NT2/D1 (cell line): ENCODE data around the gene IL1F10.

Experiments
- DNase-seq: peaks from one replicate; pipeline ENCODE4 v3.0.0-alpha.2; 2011; ENCODE audit warnings: low read depth, low spot score
- H3K27me3 ChIP-seq: 2 replicates; pipeline ENCODE4 v1.6.0; 2011; ENCODE audit warnings: mild to moderate bottlenecking; ENCODE audit not compliant: insufficient read length, insufficient read depth
- H3K36me3 ChIP-seq: 2 replicates; pipeline ENCODE4 v1.6.1; 2011; ENCODE audit warnings: mild to moderate bottlenecking, low read length, mixed read lengths; ENCODE audit not compliant: insufficient read depth, insufficient read length
- H3K4me1 ChIP-seq: 2 replicates; pipeline ENCODE4 v1.5.1; 2011; ENCODE audit not compliant: insufficient read depth, insufficient read length
- H3K4me3 ChIP-seq: 2 replicates; pipeline ENCODE4 v1.5.1; 2011; ENCODE audit warnings: low read depth; ENCODE audit not compliant: insufficient read length
- H3K9ac ChIP-seq: 2 replicates; pipeline ENCODE4 v1.6.0; 2011; ENCODE audit warnings: low read depth; ENCODE audit not compliant: insufficient read length
- H3K9me3 ChIP-seq: 2 replicates; pipeline ENCODE4 v1.5.1; 2011; ENCODE audit warnings: mild to moderate bottlenecking, low read length; ENCODE audit not compliant: insufficient read depth
- SUZ12 ChIP-seq: IDR thresholded peaks from 2 replicates; pipeline ENCODE4 v1.6.1; 2011; ENCODE audit not compliant: insufficient read length, insufficient read depth; ENCODE audit errors: extremely low read depth
- YY1 ChIP-seq: IDR thresholded peaks from 2 replicates; pipeline ENCODE4 v1.6.1; 2011; ENCODE audit not compliant: insufficient read length, insufficient read depth
- ZNF274 ChIP-seq: IDR thresholded peaks from 2 replicates; pipeline ENCODE4 v1.6.1; 2011; ENCODE audit warnings: mild to moderate bottlenecking, low read depth, low read length

The IL1F10 gene

GRCh38 chr2:113103277-113103676 is 35.5 kb downstream of the IL1F10 start:
- Histone ChIP-seq H3K4me3 (no peak overlapping the region), H3K9ac (no peak overlapping the region), H3K36me3 (no peaks in the 10 kb centered on the region), H3K9me3 (0 out of 2 replicates have a peak, but pooled peaks cover 4% of the 10 kb centered on the region), H3K27me3 (no peaks in the 10 kb centered on the region), H3K4me1 (no peaks in the 10 kb centered on the region)
- DNase-seq = no peak
- TF ChIP-seq YY1 (no peak), ZNF274 (no peak), SUZ12 (no peak)

- H3K27me3 ChIP-seq = no peaks in the 10 kb centered on the region
- no peaks in the 10 kb centered on the region for H3K4me1 ChIP-seq
- H3K36me3 ChIP-seq = no peaks in the 10 kb centered on the region
- H3K4me3 ChIP-seq = no peak overlapping the region
- no peak for TF ChIP-seq SUZ12
- no peak for TF ChIP-seq YY1
- no peak for TF ChIP-seq ZNF274
- DNase-seq = no peak
- H3K9ac ChIP-seq = no peak overlapping the region
- 0 out of 2 replicates have a peak, but pooled peaks cover 4% of the 10 kb centered on the region for H3K9me3 ChIP-seq
These were observed 36.4 kb downstream of the IL1F10 start for GRCh38 chr2:113104054-113104611.

GRCh38 chr2:113105047-113105785 is 37.4 kb downstream of the IL1F10 start:
- no peaks in the 10 kb centered on the region for H3K4me1 ChIP-seq
- H3K27me3 ChIP-seq = no peaks in the 10 kb centered on the region
- H3K4me3 ChIP-seq = no peak overlapping the region
- TF ChIP-seq ZNF274 (no peak), SUZ12 (no peak), YY1 (no peak)
- no peak overlapping the region for H3K9ac ChIP-seq
- no peak for DNase-seq
- H3K9me3 ChIP-seq = 0 out of 2 replicates have a peak, but pooled peaks cover 4% of the 10 kb centered on the region
- H3K36me3 ChIP-seq = no peaks in the 10 kb centered on the region

- DNase-seq = no peak
- Histone ChIP-seq H3K9me3 (no peaks in the 10 kb centered on the region), H3K36me3 (no peaks in the 10 kb centered on the region), H3K27me3 (no peaks in the 10 kb centered on the region), H3K4me3 (no peak overlapping the region), H3K9ac (no peak overlapping the region), H3K4me1 (no peaks in the 10 kb centered on the region)
- TF ChIP-seq YY1 (no peak), ZNF274 (no peak), SUZ12 (no peak)
These were observed 43.4 kb downstream of the IL1F10 start for GRCh38 chr2:113111121-113111520.

GRCh38 chr2:113111823-113112287 is 44.1 kb downstream of the IL1F10 start:
- Histone ChIP-seq H3K9ac (no peak overlapping the region), H3K4me3 (no peak overlapping the region), H3K36me3 (no peaks in the 10 kb centered on the region), H3K4me1 (no peaks in the 10 kb centered on the region), H3K27me3 (no peaks in the 10 kb centered on the region), H3K9me3 (no peaks in the 10 kb centered on the region)
- TF ChIP-seq YY1 (no peak), SUZ12 (no peak), ZNF274 (no peak)
- DNase-seq = no peak

GRCh38 chr2:113112441-113112840 is 44.7 kb downstream of the IL1F10 start:
- H3K27me3 ChIP-seq = no peaks in the 10 kb centered on the region
- H3K4me3 ChIP-seq = no peak overlapping the region
- H3K4me1 ChIP-seq = no peaks in the 10 kb centered on the region
- H3K9me3 ChIP-seq = no peaks in the 10 kb centered on the region
- TF ChIP-seq SUZ12 (no peak), YY1 (no peak), ZNF274 (no peak)
- no peaks in the 10 kb centered on the region for H3K36me3 ChIP-seq
- no peak overlapping the region for H3K9ac ChIP-seq
- DNase-seq = no peak

GRCh38 chr2:113112871-113113270 is 45.1 kb downstream of the IL1F10 start:
- TF ChIP-seq ZNF274 = no peak
- TF ChIP-seq SUZ12 = no peak
- TF ChIP-seq YY1 = no peak
- Histone ChIP-seq H3K27me3 (no peaks in the 10 kb centered on the region), H3K4me1 (no peaks in the 10 kb centered on the region), H3K4me3 (no peak overlapping the region), H3K9me3 (no peaks in the 10 kb centered on the region), H3K9ac (no peak overlapping the region), H3K36me3 (no peaks in the 10 kb centered on the region)
- DNase-seq = no peak

GRCh38 chr2:113113807-113114206 is 46.0 kb downstream of the IL1F10 start:
- Histone ChIP-seq H3K4me3 (no peak overlapping the region), H3K9me3 (no peaks in the 10 kb centered on the region), H3K36me3 (no peaks in the 10 kb centered on the region), H3K9ac (no peak overlapping the region), H3K4me1 (no peaks in the 10 kb centered on the region), H3K27me3 (no peaks in the 10 kb centered on the region)
- TF ChIP-seq YY1 (no peak), ZNF274 (no peak), SUZ12 (no peak)
- no peak for DNase-seq
